Fibroblast of lung (primary cell): ENCODE measurements around the gene INS. TPM values are rescaled to one million over a fixed set of nuclear protein-coding genes. Genes with fewer than 3 reads are reported as not detected.

ENCODE experiments used
- DNase-seq, 2 donors: peaks; one replicate each; pipeline versions ENCODE4 v3.0.0 to v3.0.0-alpha.2; 2010; ENCODE audit warnings: low read depth in 2 of 2
- H2AFZ ChIP-seq: 2 replicates; pipeline ENCODE4 v1.5.1; 2012; ENCODE audit warnings: low read length, control low read depth, inconsistent platforms
- H3K27ac ChIP-seq: 2 replicates; pipeline ENCODE4 v1.5.1; 2011; ENCODE audit warnings: low read length, control low read depth; ENCODE audit not compliant: insufficient read depth
- H3K27me3 ChIP-seq: 2 replicates; pipeline ENCODE4 v1.5.1; 2011; ENCODE audit warnings: mild to moderate bottlenecking, low read length; ENCODE audit not compliant: control insufficient read depth, insufficient read depth
- H3K36me3 ChIP-seq: 2 replicates; pipeline ENCODE4 v1.5.1; 2011; ENCODE audit warnings: low read length; ENCODE audit not compliant: control insufficient read depth, insufficient read depth
- H3K4me1 ChIP-seq: 2 replicates; pipeline ENCODE4 v1.5.1; 2011; ENCODE audit warnings: low read length; ENCODE audit not compliant: control insufficient read depth, insufficient read depth; ENCODE audit errors: extremely low read depth
- H3K4me2 ChIP-seq: 2 replicates; pipeline ENCODE4 v1.5.1; 2011; ENCODE audit warnings: low read length, control low read depth; ENCODE audit not compliant: insufficient read depth; ENCODE audit errors: extremely low read depth
- H3K4me3 ChIP-seq, 4 experiments: fragments of 200-600 bp in 1 of 4; sonication (generic) in 1 of 4; replicated peaks in 1 of 4; 2 replicates each; pipeline ENCODE4 v1.5.1; 2011 to 2016; ENCODE audit warnings: low read length in 4 of 4, low read depth in 3 of 4, mild to moderate bottlenecking in 3 of 4, control low read depth in 2 of 4, inconsistent platforms in 1 of 4, mixed read lengths in 1 of 4; ENCODE audit not compliant: insufficient read depth in 1 of 4; ENCODE audit errors: control extremely low read depth in 1 of 4
- H3K79me2 ChIP-seq: 2 replicates; pipeline ENCODE4 v1.5.1; 2012; ENCODE audit warnings: mild to moderate bottlenecking, low read length, inconsistent platforms; ENCODE audit not compliant: control insufficient read depth, insufficient read depth
- H3K9ac ChIP-seq: 2 replicates; pipeline ENCODE4 v1.5.1; 2011; ENCODE audit warnings: mild to moderate bottlenecking, low read length, control low read depth; ENCODE audit not compliant: insufficient read depth
- H3K9me3 ChIP-seq: 2 replicates; pipeline ENCODE4 v1.5.1; 2012; ENCODE audit warnings: low read depth, low read length; ENCODE audit not compliant: control insufficient read depth, insufficient read depth
- H4K20me1 ChIP-seq: 2 replicates; pipeline ENCODE4 v1.5.1; 2011; ENCODE audit warnings: low read length; ENCODE audit not compliant: control insufficient read depth, insufficient read depth; ENCODE audit errors: extremely low read depth
- CTCF ChIP-seq, 2 donors: IDR thresholded peaks in 1 of 2; conservative IDR thresholded peaks in 1 of 2; 1 replicate in 1 of 2; 2 replicates in 1 of 2; pipeline ENCODE4 v1.5.1; 2011 to 2012; ENCODE audit warnings: low read length in 2 of 2, control low read depth in 1 of 2, inconsistent platforms in 1 of 2, low read depth in 1 of 2, mild to moderate bottlenecking in 1 of 2
- EZH2 ChIP-seq: IDR thresholded peaks from 2 replicates; pipeline ENCODE4 v1.5.1; 2012; ENCODE audit warnings: low read length, control low read depth, mild to moderate bottlenecking; ENCODE audit errors: missing control alignments
- polyA plus RNA-seq, 2 donors: library from polyadenylated mRNA; depleted of rRNA in 1 of 2; stranded (reverse) in 1 of 2; unstranded in 1 of 2; fragments of >200 nt; gene quantifications; 2 replicates each; pipeline ENCODE4 v1.2.1, GENCODE V29; 2011 to 2012; ENCODE audit warnings: missing spikeins in 1 of 2
- total RNA-seq: library from RNA; depleted of rRNA; stranded (reverse); fragments of >200 nt; gene quantifications from 2 replicates; pipeline ENCODE4 v1.2.1, GENCODE V29; 2014

The INS gene
- total and polyA plus RNA-seq, 2 donors (not counting 1 experiment from before 2014, with no cell fraction given), result not detected

- no peak overlapping the region for H3K4me3 ChIP-seq
- H3K79me2 ChIP-seq, result no peaks in the 10 kb centered on the region
- no peaks in the 10 kb centered on the region for H4K20me1 ChIP-seq
- TF ChIP-seq EZH2 (no peak), CTCF (conservative IDR thresholded peaks at IDR 0.05 in 1 of 2, IDR thresholded peaks at IDR 0.05 in 1 of 2; ENCODE audit: low read depth in 1 of 2, low read length in 2 of 2) (no peak)
- no peaks in the 10 kb centered on the region for H3K4me1 ChIP-seq
- DNase-seq, result no peak
- H3K36me3 ChIP-seq, result no peaks in the 10 kb centered on the region
- H3K9ac ChIP-seq, result no peak overlapping the region
- no peak overlapping the region for H2AFZ ChIP-seq
- no peak overlapping the region for H3K4me2 ChIP-seq
- H3K9me3 ChIP-seq, result no peaks in the 10 kb centered on the region
- peaks cover 2% of the 10 kb centered on the region for H3K27me3 ChIP-seq
- H3K27ac ChIP-seq, result no peak overlapping the region
These were observed 6.1 kb downstream of the INS start for GRCh38 chr11:2154889-2155288.

- no peaks in the 10 kb centered on the region for H3K36me3 ChIP-seq
- no peak overlapping the region for H3K27ac ChIP-seq
- H3K79me2 ChIP-seq, result no peaks in the 10 kb centered on the region
- H2AFZ ChIP-seq, result no peak overlapping the region
- no peak for DNase-seq
- peaks cover 2% of the 10 kb centered on the region for H3K27me3 ChIP-seq
- no peaks in the 10 kb centered on the region for H4K20me1 ChIP-seq
- no peaks in the 10 kb centered on the region for H3K9me3 ChIP-seq
- no peak overlapping the region for H3K4me2 ChIP-seq
- H3K4me1 ChIP-seq, result no peaks in the 10 kb centered on the region
- TF ChIP-seq EZH2, result no peak
- TF ChIP-seq CTCF (conservative IDR thresholded peaks at IDR 0.05 in 1 of 2, IDR thresholded peaks at IDR 0.05 in 1 of 2; ENCODE audit: low read depth in 1 of 2, low read length in 2 of 2), result no peak
- H3K9ac ChIP-seq, result no peak overlapping the region
- no peak overlapping the region for H3K4me3 ChIP-seq
These were observed 6.8 kb downstream of the INS start for GRCh38 chr11:2154195-2154585.

- peaks cover 2% of the 10 kb centered on the region for H3K27me3 ChIP-seq
- no peak overlapping the region for H3K4me3 ChIP-seq
- no peak overlapping the region for H3K9ac ChIP-seq
- H3K4me2 ChIP-seq, result no peak overlapping the region
- TF ChIP-seq EZH2, result no peak
- no peak overlapping the region for H2AFZ ChIP-seq
- H3K27ac ChIP-seq, result no peak overlapping the region
- H4K20me1 ChIP-seq, result no peaks in the 10 kb centered on the region
- no peak for DNase-seq
- no peaks in the 10 kb centered on the region for H3K4me1 ChIP-seq
- H3K79me2 ChIP-seq, result no peaks in the 10 kb centered on the region
- no peaks in the 10 kb centered on the region for H3K36me3 ChIP-seq
- no peaks in the 10 kb centered on the region for H3K9me3 ChIP-seq
These were observed 7.3 kb downstream of the INS start for GRCh38 chr11:2153581-2154194.
